Kidney epithelial cell (primary cell): Measurements from ENCODE around the gene TNFRSF12A. TPM values are rescaled to one million over a fixed set of nuclear protein-coding genes. Genes with fewer than 3 reads are reported as not detected.

Source experiments
- DNase-seq: peaks from one replicate; pipeline ENCODE4 v3.0.0-alpha.2; 2010; ENCODE audit warnings: low read depth
- H3K27me3 ChIP-seq: 2 replicates; pipeline ENCODE4 v1.6.0; 2011; ENCODE audit warnings: low read length; ENCODE audit not compliant: control insufficient read depth, insufficient read depth
- H3K36me3 ChIP-seq: 2 replicates; pipeline ENCODE4 v1.5.1; 2011; ENCODE audit warnings: low read length; ENCODE audit not compliant: control insufficient read depth, insufficient read depth
- H3K4me3 ChIP-seq: 2 replicates; pipeline ENCODE4 v1.5.1; 2011; ENCODE audit warnings: low read depth, mild to moderate bottlenecking, control low read depth, low read length
- total RNA-seq: library from RNA; depleted of rRNA; stranded (reverse); fragments of >200 nt; gene quantifications from 2 replicates; pipeline ENCODE4 v1.2.3, GENCODE V29; 2015
- TF ChIP-seq, protein P1 (sequence below): IDR thresholded peaks from 2 replicates; pipeline ENCODE4 v1.5.1; 2011; ENCODE audit warnings: mild to moderate bottlenecking, moderate library complexity, low read length, control low read depth, inconsistent platforms; ENCODE audit not compliant: insufficient read depth, poor library complexity, severe bottlenecking

Gene TNFRSF12A, protein sequence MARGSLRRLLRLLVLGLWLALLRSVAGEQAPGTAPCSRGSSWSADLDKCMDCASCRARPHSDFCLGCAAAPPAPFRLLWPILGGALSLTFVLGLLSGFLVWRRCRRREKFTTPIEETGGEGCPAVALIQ
- 572 and 754 TPM in 2 replicates for total RNA-seq

DNA sequence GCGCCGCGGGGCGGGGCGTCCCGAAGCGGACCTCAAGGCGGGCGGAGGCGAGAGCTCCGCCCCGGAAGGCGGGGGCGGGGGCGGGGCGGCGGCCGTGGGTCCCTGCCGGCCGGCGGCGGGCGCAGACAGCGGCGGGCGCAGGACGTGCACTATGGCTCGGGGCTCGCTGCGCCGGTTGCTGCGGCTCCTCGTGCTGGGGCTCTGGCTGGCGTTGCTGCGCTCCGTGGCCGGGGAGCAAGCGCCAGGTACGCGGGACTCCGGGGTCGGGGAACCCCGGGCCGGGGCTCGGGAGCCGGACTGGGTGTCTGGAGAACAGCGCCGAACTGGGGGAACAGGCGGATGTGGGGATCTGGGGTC is at the start of gene TNFRSF12A:
Gene TNFRSF12A, plus strand, starts transcription at position 122 of the 357 bp plus-strand sequence. Its CDS starts 30 bp downstream, at position 152.
- Histone ChIP-seq H3K4me3 (peak within 1 kb of the TSS; percentile 88), H3K27me3 (no peaks in the 10 kb centered on the region), H3K36me3 (no peaks in the 10 kb centered on the region)
- no peak for DNase-seq
- TF ChIP-seq, protein P1, sequence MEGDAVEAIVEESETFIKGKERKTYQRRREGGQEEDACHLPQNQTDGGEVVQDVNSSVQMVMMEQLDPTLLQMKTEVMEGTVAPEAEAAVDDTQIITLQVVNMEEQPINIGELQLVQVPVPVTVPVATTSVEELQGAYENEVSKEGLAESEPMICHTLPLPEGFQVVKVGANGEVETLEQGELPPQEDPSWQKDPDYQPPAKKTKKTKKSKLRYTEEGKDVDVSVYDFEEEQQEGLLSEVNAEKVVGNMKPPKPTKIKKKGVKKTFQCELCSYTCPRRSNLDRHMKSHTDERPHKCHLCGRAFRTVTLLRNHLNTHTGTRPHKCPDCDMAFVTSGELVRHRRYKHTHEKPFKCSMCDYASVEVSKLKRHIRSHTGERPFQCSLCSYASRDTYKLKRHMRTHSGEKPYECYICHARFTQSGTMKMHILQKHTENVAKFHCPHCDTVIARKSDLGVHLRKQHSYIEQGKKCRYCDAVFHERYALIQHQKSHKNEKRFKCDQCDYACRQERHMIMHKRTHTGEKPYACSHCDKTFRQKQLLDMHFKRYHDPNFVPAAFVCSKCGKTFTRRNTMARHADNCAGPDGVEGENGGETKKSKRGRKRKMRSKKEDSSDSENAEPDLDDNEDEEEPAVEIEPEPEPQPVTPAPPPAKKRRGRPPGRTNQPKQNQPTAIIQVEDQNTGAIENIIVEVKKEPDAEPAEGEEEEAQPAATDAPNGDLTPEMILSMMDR, result no peak

DNA sequence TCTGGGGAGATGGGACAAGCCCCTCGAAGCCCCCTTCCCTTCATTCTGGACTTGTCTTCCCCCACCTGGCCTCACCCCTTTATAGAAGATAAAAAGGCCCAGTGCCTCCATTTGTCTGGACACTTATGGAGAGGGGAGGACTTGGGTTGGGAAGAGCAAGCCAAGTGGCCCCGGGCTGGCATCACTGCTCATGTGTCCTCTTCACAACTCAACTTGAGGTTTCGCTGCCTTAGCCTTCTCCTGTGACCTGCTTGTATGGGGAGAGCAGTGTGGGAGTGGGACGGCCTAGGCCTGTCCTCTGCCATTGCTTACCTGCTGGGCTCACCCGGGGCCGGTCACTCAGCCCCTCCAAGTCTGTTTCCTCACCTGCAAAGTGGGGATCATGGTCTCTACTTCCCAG is 49.6 kb upstream of the TNFRSF12A start:
- TF ChIP-seq, protein P1, result no peak

DNA sequence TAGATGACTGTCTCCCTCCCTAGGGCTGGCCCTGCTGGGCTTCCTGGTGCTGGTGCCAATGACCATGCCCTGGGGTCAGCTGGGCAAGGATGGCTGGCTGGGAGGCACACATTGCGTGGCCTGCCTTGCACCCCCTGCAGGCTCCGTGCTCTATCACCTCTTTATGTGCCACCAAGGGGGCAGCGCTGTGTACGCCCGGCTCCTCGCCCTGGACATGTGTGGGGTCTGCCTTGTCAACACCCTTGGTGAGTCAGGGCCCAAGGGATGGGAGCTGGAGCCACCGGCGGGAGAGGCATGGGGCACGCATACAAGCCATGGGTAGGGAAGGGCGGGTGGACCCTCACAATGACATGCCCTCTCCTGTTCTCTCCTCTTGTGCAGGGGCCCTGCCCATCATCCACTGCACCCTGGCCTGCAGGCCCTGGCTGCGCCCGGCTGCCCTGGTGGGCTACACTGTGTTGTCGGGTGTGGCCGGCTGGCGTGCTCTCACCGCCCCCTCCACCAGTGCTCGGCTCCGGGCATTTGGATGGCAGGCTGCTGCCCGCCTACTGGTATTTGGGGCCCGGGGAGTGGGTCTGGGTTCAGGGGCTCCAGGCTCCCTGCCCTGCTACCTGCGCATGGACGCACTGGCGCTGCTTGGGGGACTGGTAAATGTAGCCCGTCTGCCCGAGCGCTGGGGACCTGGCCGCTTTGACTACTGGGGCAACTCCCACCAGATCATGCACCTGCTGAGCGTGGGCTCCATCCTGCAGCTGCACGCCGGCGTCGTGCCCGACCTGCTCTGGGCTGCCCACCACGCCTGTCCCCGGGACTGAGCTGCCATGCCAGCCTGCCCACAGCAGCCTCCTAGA is 48.8 kb upstream of the TNFRSF12A start:
- DNase-seq, result no peak
- H3K4me3 ChIP-seq, result no peak overlapping the region
- peaks cover 1% of the 10 kb centered on the region for H3K36me3 ChIP-seq
- peaks cover 19% of the 10 kb centered on the region for H3K27me3 ChIP-seq
- TF ChIP-seq, protein P1, result no peak

More for the DNA sequence above, 49.6 kb upstream of the TNFRSF12A start:
- peak overlapping the region; percentile 59 for H3K4me3 ChIP-seq
- peaks cover 1% of the 10 kb centered on the region for H3K36me3 ChIP-seq
- H3K27me3 ChIP-seq, result peaks cover 27% of the 10 kb centered on the region
- DNase-seq, result no peak

DNA sequence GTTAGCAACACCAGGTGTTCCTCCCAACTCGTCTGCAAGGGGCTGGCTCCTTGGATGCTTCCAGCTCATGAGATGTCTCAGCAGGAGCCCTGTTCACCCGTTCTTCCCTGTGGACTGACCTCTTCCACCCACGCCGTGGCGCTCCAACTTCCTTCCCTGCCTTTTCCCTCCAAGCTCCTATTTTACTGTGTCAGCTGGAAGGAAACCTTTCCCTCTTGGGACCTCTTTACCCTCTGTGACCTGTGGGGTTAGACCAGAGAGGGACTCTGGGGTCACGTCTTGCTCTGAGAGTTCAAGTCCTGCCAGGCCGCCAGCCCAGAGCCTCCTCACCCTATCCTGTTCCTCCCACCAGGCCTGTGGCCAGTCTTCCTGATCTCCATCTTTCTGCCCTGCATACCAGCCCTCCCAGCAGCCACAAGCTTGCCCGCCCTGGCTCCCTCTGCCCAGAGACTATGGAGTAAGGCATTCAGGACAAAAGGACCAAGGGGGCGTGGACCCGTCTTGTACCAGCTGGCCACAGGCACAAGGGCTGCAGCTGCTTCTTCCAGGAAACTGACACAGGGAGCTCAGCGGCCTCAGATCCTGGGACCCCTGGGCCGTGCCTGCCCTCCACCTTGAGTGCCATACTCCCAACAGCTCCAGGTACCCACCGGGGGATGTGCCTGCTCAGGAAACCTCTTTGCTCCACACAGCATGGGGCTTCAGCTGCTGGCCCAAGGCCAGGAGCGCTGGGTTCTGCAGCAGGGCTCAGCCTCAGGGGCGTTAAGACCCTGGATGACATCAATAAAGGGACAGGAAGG is 48.0 kb upstream of the TNFRSF12A start:
- peaks cover 1% of the 10 kb centered on the region for H3K36me3 ChIP-seq
- DNase-seq, result no peak
- TF ChIP-seq, protein P1, result no peak
- peaks cover 10% of the 10 kb centered on the region for H3K27me3 ChIP-seq
- no peak overlapping the region for H3K4me3 ChIP-seq

DNA sequence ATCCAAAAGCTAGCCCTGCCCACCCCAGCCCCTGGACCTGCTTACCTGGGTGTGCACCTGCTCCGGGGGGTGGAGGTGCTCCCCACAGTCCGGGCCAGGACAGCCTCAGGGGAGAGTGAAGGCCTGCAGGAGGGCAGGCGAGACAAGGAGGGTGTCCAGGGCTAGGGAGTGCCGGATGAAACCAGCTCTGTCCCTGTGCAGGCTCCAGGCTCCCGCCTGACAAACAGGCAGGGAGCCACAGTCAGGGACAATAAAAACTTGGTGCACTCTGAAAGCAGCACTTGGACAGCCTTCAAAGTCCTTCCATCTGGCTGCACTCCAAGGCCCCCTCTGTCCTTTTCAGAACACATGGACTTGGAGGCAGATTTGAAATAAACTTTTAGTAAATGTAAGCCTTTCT is 47.1 kb upstream of the TNFRSF12A start:
- no peak for DNase-seq
- H3K4me3 ChIP-seq, result no peak overlapping the region
- TF ChIP-seq, protein P1, result no peak
- H3K36me3 ChIP-seq, result peaks cover 1% of the 10 kb centered on the region
- H3K27me3 ChIP-seq, result peaks cover 1% of the 10 kb centered on the region
